A673 (cell line): ENCODE measurements around the gene DPH5. TPM values are rescaled to one million over a fixed set of nuclear protein-coding genes. Genes with fewer than 3 reads are reported as not detected.

ENCODE experiments used
- BruUV-seq: library from RNA; stranded (reverse); fragments of 400-500 nt; replicated peaks from 2 replicates; lab custom pipeline; 2021; lab: Mats Ljungman, UMichigan
- CTCF ChIA-PET: fragments of 300-600 bp; sonication (Branson Sonifier 250); formaldehyde crosslinking; loops from one replicate; lab custom pipeline; 2022; ENCODE audit warnings: antibody characterized with exemption; lab: Charles Lee
- POLR2A ChIA-PET: fragments of 300-600 bp; sonication (Branson Sonifier 250); formaldehyde crosslinking; loops from one replicate; lab custom pipeline; 2022; ENCODE audit warnings: antibody characterized with exemption; ENCODE audit not compliant: low non-redundant PET; lab: Charles Lee
- DNase-seq: peaks from one replicate; pipeline ENCODE4 v3.0.0-alpha.2; 2015; ENCODE audit warnings: low spot score
- H3K27ac ChIP-seq: fragments of 200-600 bp; sonication (generic); 2 replicates; pipeline ENCODE4 v1.5.1; 2016; ENCODE audit warnings: mixed run types, low read depth, mild to moderate bottlenecking, mixed read lengths, antibody characterized with exemption, low read length; ENCODE audit not compliant: poor library complexity, severe bottlenecking
- H3K27me3 ChIP-seq: fragments of 200-600 bp; sonication (generic); replicated peaks from 2 replicates; pipeline ENCODE4 v1.6.1; 2017; ENCODE audit warnings: mixed run types, low read depth, mild to moderate bottlenecking, mixed read lengths, antibody characterized with exemption, low read length; ENCODE audit not compliant: insufficient read depth, poor library complexity
- H3K36me3 ChIP-seq: fragments of 200-600 bp; sonication (generic); 2 replicates; pipeline ENCODE4 v1.6.1; 2016; ENCODE audit warnings: mixed run types, mild to moderate bottlenecking, mixed read lengths, antibody characterized with exemption, low read length; ENCODE audit not compliant: insufficient read depth, poor library complexity, severe bottlenecking
- H3K4me1 ChIP-seq: fragments of 200-600 bp; sonication (generic); 2 replicates; pipeline ENCODE4 v1.6.1; 2017; ENCODE audit warnings: mixed run types, mild to moderate bottlenecking, mixed read lengths, antibody characterized with exemption, low read length; ENCODE audit not compliant: insufficient read depth, poor library complexity, severe bottlenecking
- H3K4me3 ChIP-seq: fragments of 200-600 bp; sonication (generic); 2 replicates; pipeline ENCODE4 v1.5.1; 2016; ENCODE audit warnings: low read depth, mixed run types, mild to moderate bottlenecking, mixed read lengths, low read length; ENCODE audit not compliant: poor library complexity, severe bottlenecking
- H3K9me3 ChIP-seq: fragments of 200-600 bp; sonication (generic); 2 replicates; pipeline ENCODE4 v1.6.1; 2016; ENCODE audit warnings: mixed run types, low read depth, mild to moderate bottlenecking, mixed read lengths, antibody characterized with exemption, low read length; ENCODE audit not compliant: poor library complexity, severe bottlenecking
- CTCF ChIP-seq: fragments of 300-800, 200-600 bp; sonication (generic); conservative IDR thresholded peaks from 2 replicates; pipeline ENCODE4 v1.5.1; 2017; ENCODE audit warnings: low read depth, mild to moderate bottlenecking, antibody characterized with exemption, low read length, moderate library complexity, mixed read lengths
- EZH2 ChIP-seq: fragments of 200-600 bp; sonication (generic); IDR thresholded peaks from 2 replicates; pipeline ENCODE4 v1.6.1; 2017; ENCODE audit warnings: borderline replicate concordance, low read depth, mild to moderate bottlenecking, mixed read lengths, antibody characterized with exemption, low read length; ENCODE audit not compliant: poor library complexity, severe bottlenecking
- intact Hi-C: fragments of 100-400 bp; cut with micrococcal nuclease; formaldehyde crosslinking; loops from one replicate; pipeline ENCODE4 v1.10.0; 2022; ENCODE audit not compliant: unreplicated experiment
- total RNA-seq: library from RNA; stranded (reverse); gene quantifications from 2 replicates; pipeline ENCODE4 v1.2.3, GENCODE V29; 2021

The DPH5 gene
- total RNA-seq, 1 experiment from 2014 or later: 50.5 TPM

DNA sequence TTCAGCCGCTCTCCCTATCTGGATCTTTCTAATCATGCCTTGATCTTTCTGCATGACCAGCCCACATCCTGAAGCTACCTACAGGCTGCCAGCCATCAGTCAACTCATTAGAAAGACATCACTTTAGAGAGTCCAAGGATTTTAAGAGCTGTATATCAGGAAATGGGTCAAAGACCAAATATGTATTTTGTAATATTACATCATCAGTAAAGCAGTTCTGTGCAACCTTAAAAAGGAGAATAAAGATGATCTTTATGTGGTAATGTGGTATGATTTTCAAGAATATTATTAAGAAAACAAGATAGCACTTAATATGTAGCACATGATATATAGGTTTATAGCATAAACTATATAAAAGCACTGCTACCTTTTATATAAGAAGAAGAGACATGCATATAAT, 82.1 kb downstream of the DPH5 start:
- ChIA-PET POLR2A (no interaction called here), CTCF (no interaction called here)
- Histone ChIP-seq H3K9me3 (no peaks in the 10 kb centered on the region), H3K4me1 (no peaks in the 10 kb centered on the region), H3K27ac (no peak overlapping the region), H3K4me3 (no peak overlapping the region), H3K36me3 (peaks cover 5% of the 10 kb centered on the region), H3K27me3 (no peaks in the 10 kb centered on the region)
- no peak for DNase-seq
- intact Hi-C loops: no loop called here
- TF ChIP-seq EZH2: no peak
- TF ChIP-seq CTCF: no peak
- BruUV-seq: no TSS peak

DNA sequence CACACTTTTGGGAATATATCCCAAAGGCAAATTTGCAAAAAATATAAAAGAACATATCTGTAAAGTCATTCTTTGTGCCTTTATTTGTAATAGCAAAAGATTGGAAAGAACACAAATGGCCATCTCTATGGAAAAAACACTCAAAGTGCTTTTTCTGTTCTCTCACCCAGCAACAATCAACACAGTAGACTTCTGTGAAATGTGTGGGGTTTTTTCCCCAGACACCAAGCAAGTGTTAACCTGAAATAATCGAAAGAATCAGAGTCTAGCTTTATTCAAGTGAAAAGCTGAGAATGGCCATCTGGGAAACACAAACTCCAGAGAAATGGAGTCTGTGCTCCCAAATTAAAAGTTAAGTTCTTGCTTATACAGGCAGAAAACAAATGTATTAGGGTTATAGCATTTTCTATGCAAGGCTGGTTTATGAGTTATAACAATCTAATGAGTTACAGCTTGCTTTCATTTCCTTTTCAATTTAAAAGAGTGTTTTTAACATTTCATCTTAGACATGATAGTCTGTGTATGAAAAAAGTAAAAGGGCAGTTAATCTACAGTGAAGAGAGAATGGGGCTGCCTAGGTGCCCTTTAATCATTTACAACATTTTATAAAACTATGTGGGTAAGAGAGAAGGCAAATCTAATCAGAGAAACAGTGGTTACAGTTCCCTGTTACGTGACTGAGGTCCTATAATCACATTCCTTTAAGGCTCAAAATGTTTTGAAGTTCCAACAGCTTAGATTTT, 83.1 kb downstream of the DPH5 start:
- intact Hi-C loops: no loop called here
- Histone ChIP-seq H3K36me3 (peaks cover 7% of the 10 kb centered on the region), H3K27ac (no peak overlapping the region), H3K9me3 (no peaks in the 10 kb centered on the region), H3K27me3 (no peaks in the 10 kb centered on the region), H3K4me1 (no peaks in the 10 kb centered on the region), H3K4me3 (no peak overlapping the region)
- TF ChIP-seq CTCF (no peak), EZH2 (no peak)
- CTCF ChIA-PET: no interaction called here
- no peak for DNase-seq
- BruUV-seq: no TSS peak
- POLR2A ChIA-PET: no interaction called here

DNA sequence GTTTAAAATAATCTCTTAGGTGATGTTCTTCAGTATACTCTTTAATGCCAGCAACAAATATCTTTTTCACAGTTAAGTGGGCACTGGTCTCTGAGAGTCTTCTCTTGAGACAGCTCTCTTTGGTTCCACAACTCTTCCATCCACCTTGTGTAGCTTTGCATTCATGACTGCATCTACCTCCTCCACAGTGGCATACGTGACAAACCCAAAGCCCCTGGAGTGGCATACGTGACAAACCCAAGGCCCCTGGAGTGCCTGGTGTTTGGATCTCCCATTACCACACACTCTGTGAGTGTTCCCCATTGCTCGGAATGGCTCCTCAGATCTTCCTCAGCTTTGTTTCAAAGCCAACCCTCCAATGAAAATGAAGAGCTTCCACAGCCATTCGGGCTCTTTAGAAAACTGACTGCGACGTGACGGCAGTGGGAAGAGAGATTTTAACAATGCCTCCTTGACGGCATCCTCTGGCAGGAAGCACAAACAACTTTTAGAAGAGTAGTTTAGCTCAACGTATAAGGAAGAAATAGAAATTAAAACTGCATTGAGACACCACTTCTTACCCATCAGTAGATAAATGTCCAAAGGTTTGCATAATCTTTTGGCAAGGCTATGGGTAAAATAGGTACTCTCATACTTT, 83.9 kb downstream of the DPH5 start:
- H3K27ac ChIP-seq: no peak overlapping the region
- ChIA-PET POLR2A (no interaction called here), CTCF (no interaction called here)
- H3K4me3 ChIP-seq: no peak overlapping the region
- intact Hi-C loops: no loop called here
- TF ChIP-seq EZH2: no peak
- no peaks in the 10 kb centered on the region for H3K9me3 ChIP-seq
- H3K27me3 ChIP-seq: no peaks in the 10 kb centered on the region
- H3K36me3 ChIP-seq: peaks cover 13% of the 10 kb centered on the region
- BruUV-seq: no TSS peak
- DNase-seq: no peak
- no peaks in the 10 kb centered on the region for H3K4me1 ChIP-seq
